Neuronal stem cell (in vitro differentiated cells): ENCODE results near the gene ALPP.
A peak's percentile ranks its signal among the peaks of the same experiment; 100 is the strongest.
"Not testable (repeated sequence)": the region's sequence is repeated elsewhere in the genome, so short reads cannot be mapped to it uniquely, and the experiment has no call there.

Source experiments
- DNase-seq: peaks from one replicate; pipeline ENCODE4 v3.0.0-alpha.2; 2013; ENCODE audit warnings: low spot score
- H2AFZ ChIP-seq: one replicate; pipeline ENCODE4 v1.6.1; 2013; ENCODE audit warnings: mild to moderate bottlenecking, low read length, inconsistent platforms
- H2AK5ac ChIP-seq: 2 replicates; pipeline ENCODE4 v1.6.1; 2013; ENCODE audit warnings: low read depth, mild to moderate bottlenecking, inconsistent platforms, low read length, moderate library complexity, mixed read lengths
- H2BK120ac ChIP-seq: 2 replicates; pipeline ENCODE4 v1.6.1; 2013; ENCODE audit warnings: low read depth, mild to moderate bottlenecking, inconsistent platforms, low read length, moderate library complexity, mixed read lengths
- H2BK12ac ChIP-seq: one replicate; pipeline ENCODE4 v1.6.1; 2013; ENCODE audit warnings: low read length, inconsistent platforms
- H2BK15ac ChIP-seq: 2 replicates; pipeline ENCODE4 v1.6.1; 2013; ENCODE audit warnings: mild to moderate bottlenecking, low read length, inconsistent platforms, mixed read lengths
- H2BK5ac ChIP-seq: one replicate; pipeline ENCODE4 v1.6.1; 2013; ENCODE audit warnings: inconsistent platforms, mild to moderate bottlenecking, low read length, moderate library complexity
- H3K14ac ChIP-seq: one replicate; pipeline ENCODE4 v1.6.1; 2013; ENCODE audit warnings: low read length, inconsistent platforms
- H3K18ac ChIP-seq: 2 replicates; pipeline ENCODE4 v1.6.1; 2013; ENCODE audit warnings: low read length, inconsistent platforms
- H3K23ac ChIP-seq: 2 replicates; pipeline ENCODE4 v1.6.1; 2013; ENCODE audit warnings: low read depth, mild to moderate bottlenecking, mixed read lengths, low read length, inconsistent platforms; ENCODE audit not compliant: poor library complexity
- H3K27ac ChIP-seq: replicated peaks from 3 replicates; pipeline ENCODE4 v1.5.1; 2013; ENCODE audit warnings: low read length, inconsistent platforms
- H3K27me3 ChIP-seq, 3 experiments: 2 replicates each; pipeline ENCODE4 v1.6.1; 2013; ENCODE audit warnings: low read length in 3 of 3, mild to moderate bottlenecking in 2 of 3, inconsistent platforms in 1 of 3, low read depth in 1 of 3, mixed read lengths in 1 of 3, moderate library complexity in 1 of 3; ENCODE audit not compliant: control insufficient read depth in 3 of 3, insufficient read depth in 3 of 3
- H3K36me3 ChIP-seq, 2 donors: replicated peaks in 1 of 2; 2 replicates each; pipeline ENCODE4 v1.6.1; 2013; ENCODE audit warnings: low read length in 2 of 2; ENCODE audit not compliant: control insufficient read depth in 2 of 2, insufficient read depth in 2 of 2
- H3K4ac ChIP-seq: 2 replicates; pipeline ENCODE4 v1.6.1; 2013; ENCODE audit warnings: inconsistent platforms, mild to moderate bottlenecking, low read length, moderate library complexity
- H3K4me1 ChIP-seq, 2 donors: 1 replicate in 1 of 2; 2 replicates in 1 of 2; pipeline ENCODE4 v1.6.1; 2013; ENCODE audit warnings: low read length in 2 of 2, low read depth in 1 of 2; ENCODE audit not compliant: control insufficient read depth in 2 of 2, insufficient read depth in 1 of 2
- H3K4me2 ChIP-seq: one replicate; pipeline ENCODE4 v1.6.1; 2013; ENCODE audit warnings: mild to moderate bottlenecking, low read length, inconsistent platforms; ENCODE audit not compliant: insufficient read depth, poor library complexity, severe bottlenecking
- H3K4me3 ChIP-seq, 2 donors: 2 replicates each; pipeline ENCODE4 v1.5.1; 2013; ENCODE audit warnings: low read length in 2 of 2, mild to moderate bottlenecking in 2 of 2, inconsistent platforms in 1 of 2, moderate library complexity in 1 of 2
- H3K79me1 ChIP-seq: one replicate; pipeline ENCODE4 v1.6.1; 2013; ENCODE audit warnings: low read depth, mild to moderate bottlenecking, inconsistent platforms, low read length, moderate library complexity
- H3K9ac ChIP-seq: one replicate; pipeline ENCODE4 v1.6.1; 2013; ENCODE audit warnings: mild to moderate bottlenecking, low read depth, low read length, inconsistent platforms; ENCODE audit not compliant: poor library complexity
- H3K9me3 ChIP-seq, 2 donors: replicated peaks in 1 of 2; 2 replicates each; pipeline versions ENCODE3 to v1.6.1; 2013; ENCODE audit warnings: low read length in 2 of 2, mild to moderate bottlenecking in 2 of 2, inconsistent platforms in 1 of 2, low read depth in 1 of 2, mixed read lengths in 1 of 2, moderate library complexity in 1 of 2; ENCODE audit not compliant: control insufficient read depth in 2 of 2, insufficient read depth in 1 of 2
- H4K8ac ChIP-seq: one replicate; pipeline ENCODE4 v1.6.1; 2013; ENCODE audit warnings: low read depth, mild to moderate bottlenecking, inconsistent platforms, low read length, moderate library complexity
- H4K91ac ChIP-seq: one replicate; pipeline ENCODE4 v1.6.1; 2013; ENCODE audit warnings: low read length, low read depth, mild to moderate bottlenecking, inconsistent platforms; ENCODE audit not compliant: poor library complexity
- WGBS, 2 donors: extraction: QIAGEN DNeasy Blood & Tissue Kit; methylation state at CpG; one replicate each; pipeline ENCODE4 v1.1.7; 2013; ENCODE audit warnings: missing lambda C conversion rate in 2 of 2, mixed read lengths in 1 of 2; ENCODE audit not compliant: insufficient read length in 2 of 2, insufficient replicate concordance in 1 of 2; ENCODE audit errors: extremely low coverage in 2 of 2; 5-methylcytosine and 5-hydroxymethylcytosine counted together

ALPP gene

DNA sequence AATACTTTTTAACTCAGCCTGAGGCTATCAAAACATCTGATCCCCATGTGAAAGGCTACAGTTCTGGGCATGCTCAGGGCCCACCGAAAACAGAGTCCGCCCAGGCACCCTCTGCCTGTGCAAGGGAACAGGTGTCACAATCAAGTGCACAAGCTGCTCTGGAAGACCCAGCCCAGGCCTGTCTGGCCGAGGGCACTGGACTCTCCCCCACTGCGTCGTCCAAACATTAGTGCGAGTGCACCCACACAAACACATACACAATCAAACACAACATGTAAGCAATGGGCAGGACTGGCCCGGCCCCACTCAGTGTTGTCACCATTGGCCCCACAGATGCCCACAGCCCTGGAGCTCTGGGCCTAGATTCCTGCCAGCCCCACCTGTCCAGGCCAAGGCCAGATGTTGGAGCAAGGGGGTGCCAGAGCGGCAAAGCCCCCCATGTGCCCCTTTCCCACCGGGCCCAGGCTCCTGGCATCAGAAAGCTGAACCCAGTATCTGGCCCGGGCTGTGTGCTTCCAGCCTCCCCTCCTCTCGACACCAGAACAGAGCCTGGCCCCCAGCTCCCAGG is 27.5 kb downstream of the ALPP start:
- no CpG with 5 or more reads among the region's 11 CpGs for WGBS, 2 donors
- Histone ChIP-seq H3K18ac (no peak overlapping the region), H3K79me1 (no peaks in the 10 kb centered on the region), H2BK5ac (no peak overlapping the region), H3K4me2 (no peak overlapping the region), H2BK15ac (no peak overlapping the region), H3K27me3 (peaks cover 0 to 9% (median 0%) of the 10 kb centered on the region in 3 experiments), H3K4me1 (no peaks in the 10 kb centered on the region), H3K9ac (no peak overlapping the region), H3K36me3 (no peaks in the 10 kb centered on the region), H3K9me3 (no peaks in the 10 kb centered on the region), H3K14ac (no peak overlapping the region), H3K4ac (no peak overlapping the region), H3K4me3 (no peak overlapping the region), H2AK5ac (peak overlapping the region; percentile 92), H4K91ac (no peak overlapping the region), H2BK12ac (peak overlapping the region; percentile 41), H4K8ac (no peak overlapping the region), H3K23ac (peak overlapping the region; percentile 31), H2BK120ac (no peak overlapping the region), H2AFZ (no peak overlapping the region), H3K27ac (no peak overlapping the region)
- DNase-seq = no peak

DNA sequence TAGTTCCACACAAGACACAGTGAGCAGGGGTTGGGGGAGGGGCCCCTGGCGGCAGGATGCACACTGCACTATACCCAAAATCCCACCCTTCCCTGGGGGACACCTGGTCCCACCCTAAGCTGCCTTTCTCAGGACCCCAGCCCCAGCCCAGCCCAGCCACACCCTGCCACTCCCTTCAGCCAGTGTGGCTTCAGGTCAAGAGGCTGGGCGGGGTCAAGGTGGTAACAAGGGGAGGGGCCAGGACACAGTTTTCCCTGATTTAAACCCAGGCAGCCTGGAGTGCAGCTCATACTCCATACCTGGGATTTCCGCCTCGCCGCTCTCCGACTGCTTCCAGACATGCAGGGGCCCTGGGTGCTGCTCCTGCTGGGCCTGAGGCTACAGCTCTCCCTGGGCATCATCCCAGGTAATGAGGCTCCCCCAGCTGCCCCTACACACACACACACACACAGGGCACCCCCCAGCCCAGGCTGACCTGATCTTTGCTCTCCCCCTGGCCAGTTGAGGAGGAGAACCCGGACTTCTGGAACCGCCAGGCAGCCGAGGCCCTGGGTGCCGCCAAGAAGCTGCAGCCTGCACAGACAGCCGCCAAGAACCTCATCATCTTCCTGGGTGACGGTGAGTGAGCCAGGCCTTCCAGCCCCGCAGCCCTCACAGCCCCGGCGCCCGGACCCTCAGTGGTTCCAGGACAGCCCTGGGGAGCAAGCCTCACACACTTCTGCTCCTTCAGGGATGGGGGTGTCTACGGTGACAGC is 28.2 kb downstream of the ALPP start, which contains the start of gene ALPG:
Gene ALPG, plus strand, starts transcription at position 289 of the 755 bp plus-strand sequence. Its CDS starts 51 bp downstream, at position 340.
- Histone ChIP-seq H4K8ac (peak within 1 kb of the TSS; percentile 92), H2BK120ac (no peak within 1 kb of the TSS), H3K18ac (peak within 1 kb of the TSS; percentile 76), H3K79me1 (no peaks in the 10 kb centered on the region), H3K4me2 (no peak within 1 kb of the TSS), H2AFZ (no peak within 1 kb of the TSS), H3K14ac (no peak within 1 kb of the TSS), H3K36me3 (no peaks in the 10 kb centered on the region), H4K91ac (no peak within 1 kb of the TSS), H3K9me3 (no peaks in the 10 kb centered on the region), H3K27me3 (peaks cover 0 to 16% (median 0%) of the 10 kb centered on the region in 3 experiments), H2BK5ac (no peak within 1 kb of the TSS), H2AK5ac (peak within 1 kb of the TSS; percentile 92), H3K23ac (peak within 1 kb of the TSS; percentile 31), H3K4ac (no peak within 1 kb of the TSS), H2BK12ac (peak within 1 kb of the TSS; percentile 41), H3K4me1 (no peaks in the 10 kb centered on the region), H2BK15ac (no peak within 1 kb of the TSS), H3K9ac (no peak within 1 kb of the TSS), H3K4me3 (no peak within 1 kb of the TSS), H3K27ac (no peak within 1 kb of the TSS)
- no CpG with 5 or more reads among the region's 17 CpGs for WGBS, 2 donors
- no peak for DNase-seq

DNA sequence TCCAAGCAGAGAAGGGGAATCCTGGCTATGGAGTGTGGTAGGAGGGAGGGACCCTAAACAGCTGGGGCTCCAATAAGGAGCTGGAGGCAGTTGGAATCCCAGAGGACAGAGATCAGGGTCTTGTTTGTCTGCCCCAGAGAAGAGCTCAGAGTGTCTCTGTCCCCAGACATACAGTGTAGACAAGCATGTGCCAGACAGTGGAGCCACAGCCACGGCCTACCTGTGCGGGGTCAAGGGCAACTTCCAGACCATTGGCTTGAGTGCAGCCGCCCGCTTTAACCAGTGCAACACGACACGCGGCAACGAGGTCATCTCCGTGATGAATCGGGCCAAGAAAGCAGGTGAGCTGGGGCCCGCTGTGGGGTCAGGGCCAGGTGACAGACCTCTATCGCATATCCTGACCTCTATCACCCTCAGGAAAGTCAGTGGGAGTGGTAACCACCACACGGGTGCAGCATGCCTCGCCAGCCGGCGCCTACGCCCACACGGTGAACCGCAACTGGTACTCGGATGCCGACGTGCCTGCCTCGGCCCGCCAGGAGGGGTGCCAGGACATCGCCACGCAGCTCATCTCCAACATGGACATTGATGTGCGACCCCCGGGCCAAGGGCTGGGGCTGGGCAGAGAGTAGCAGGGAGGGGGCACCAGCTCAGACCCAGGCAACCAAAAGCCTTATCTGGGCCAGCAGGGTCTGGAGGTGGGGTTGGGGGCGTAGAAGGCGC is 29.0 kb downstream of the ALPP start:
- no CpG with 5 or more reads among the region's 30 CpGs for WGBS, 2 donors

DNA sequence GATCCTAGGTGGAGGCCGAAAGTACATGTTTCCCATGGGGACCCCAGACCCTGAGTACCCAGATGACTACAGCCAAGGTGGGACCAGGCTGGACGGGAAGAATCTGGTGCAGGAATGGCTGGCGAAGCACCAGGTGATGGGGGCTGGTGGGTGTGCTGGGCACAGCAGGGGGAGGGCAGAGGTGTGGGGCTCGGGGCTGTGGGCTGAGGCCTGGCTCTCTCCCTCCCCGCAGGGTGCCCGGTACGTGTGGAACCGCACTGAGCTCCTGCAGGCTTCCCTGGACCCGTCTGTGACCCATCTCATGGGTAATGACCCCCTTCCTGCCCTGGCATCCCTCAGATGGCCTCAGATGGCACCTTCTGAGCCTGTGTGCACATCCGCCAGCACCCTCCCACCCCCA is 29.7 kb downstream of the ALPP start:
- not testable (repeated sequence) for H4K91ac ChIP-seq, H3K14ac ChIP-seq, H2BK12ac ChIP-seq, H4K8ac ChIP-seq, H3K79me1 ChIP-seq, DNase-seq, H3K23ac ChIP-seq, H2BK15ac ChIP-seq, H3K4me1 ChIP-seq, H3K9me3 ChIP-seq, H2AFZ ChIP-seq, H3K27ac ChIP-seq, H3K9ac ChIP-seq, H2BK5ac ChIP-seq, H3K4me3 ChIP-seq, H2BK120ac ChIP-seq, H3K36me3 ChIP-seq, H3K4me2 ChIP-seq, H2AK5ac ChIP-seq, H3K4ac ChIP-seq, H3K18ac ChIP-seq
- no CpG with 5 or more reads among the region's 10 CpGs for WGBS, 2 donors
- peaks cover 0 to 30% (median 0%) of the 10 kb centered on the region in 3 experiments for H3K27me3 ChIP-seq

More for the DNA sequence above, 29.0 kb downstream of the ALPP start:
- H3K14ac ChIP-seq, H2BK15ac ChIP-seq, H3K23ac ChIP-seq, H3K4me2 ChIP-seq, H4K91ac ChIP-seq, H2BK5ac ChIP-seq, H3K4me3 ChIP-seq, H3K27ac ChIP-seq, H3K4ac ChIP-seq, H3K9ac ChIP-seq, H3K79me1 ChIP-seq, H3K4me1 ChIP-seq, H3K9me3 ChIP-seq, H3K36me3 ChIP-seq, H2BK120ac ChIP-seq, H2AK5ac ChIP-seq, H2AFZ ChIP-seq, DNase-seq: not testable (repeated sequence)
- Histone ChIP-seq H3K18ac (peak overlapping the region; percentile 76), H2BK12ac (peak overlapping the region; percentile 41), H3K27me3 (peaks cover 0 to 23% (median 0%) of the 10 kb centered on the region in 3 experiments), H4K8ac (peak overlapping the region; percentile 92)
